GM18508 (cell line): ENCODE data around the gene C1QTNF9.
"Not testable (repeated sequence)": the region's sequence is repeated elsewhere in the genome, so short reads cannot be mapped to it uniquely, and the experiment has no call there.

Experiments
- ATAC-seq: cut with Tn5 transposase; IDR thresholded peaks from one replicate; pipeline ENCODE4 v1.9.1; 2021; ENCODE audit warnings: moderate number of reproducible peaks; ENCODE audit not compliant: insufficient read depth, unreplicated experiment

C1QTNF9 gene

GRCh38 chr13:24309300-24309699 is at the start of gene C1QTNF9:
Gene C1QTNF9 (plus strand): TSS chr13:24309580. CDS start chr13:24316004, 6,424 bp downstream.
- ATAC-seq = not testable (repeated sequence)

GRCh38 chr13:24261566-24261965 is 47.8 kb upstream of the C1QTNF9 start:
- ATAC-seq = no peak

GRCh38 chr13:24263632-24264031 is 45.7 kb upstream of the C1QTNF9 start:
- ATAC-seq = no peak

- no peak for ATAC-seq
These were observed 44.4 kb upstream of the C1QTNF9 start for GRCh38 chr13:24264976-24265375.

- no peak for ATAC-seq
These were observed 43.9 kb upstream of the C1QTNF9 start for GRCh38 chr13:24265453-24265852.

- ATAC-seq = no peak
These were observed 42.1 kb upstream of the C1QTNF9 start for GRCh38 chr13:24267274-24267673.

GRCh38 chr13:24267801-24268200 is 41.6 kb upstream of the C1QTNF9 start:
- no peak for ATAC-seq

GRCh38 chr13:24269821-24270220 is 39.6 kb upstream of the C1QTNF9 start:
- ATAC-seq = no peak

GRCh38 chr13:24270639-24271141 is 38.7 kb upstream of the C1QTNF9 start:
- ATAC-seq = peak; percentile 40

- no peak for ATAC-seq
These were observed 38.2 kb upstream of the C1QTNF9 start for GRCh38 chr13:24271231-24271600.

GRCh38 chr13:24271601-24272451 is 37.6 kb upstream of the C1QTNF9 start:
- peak; percentile 36 for ATAC-seq

- ATAC-seq = no peak
These were observed 36.8 kb upstream of the C1QTNF9 start for GRCh38 chr13:24272452-24273161.

- ATAC-seq = no peak
These were observed 35.5 kb upstream of the C1QTNF9 start for GRCh38 chr13:24273926-24274325.

GRCh38 chr13:24274452-24275021 is 34.8 kb upstream of the C1QTNF9 start:
- ATAC-seq = peak; percentile 39

- ATAC-seq = no peak
These were observed 34.3 kb upstream of the C1QTNF9 start for GRCh38 chr13:24275041-24275440.

GRCh38 chr13:24276306-24276705 is 33.1 kb upstream of the C1QTNF9 start:
- ATAC-seq = no peak

GRCh38 chr13:24276861-24277260 is 32.5 kb upstream of the C1QTNF9 start:
- ATAC-seq = no peak

- no peak for ATAC-seq
These were observed 31.6 kb upstream of the C1QTNF9 start for GRCh38 chr13:24277761-24278160.

GRCh38 chr13:24279327-24280110 is 29.9 kb upstream of the C1QTNF9 start:
- ATAC-seq = no peak

- ATAC-seq = peak; percentile 37
These were observed 28.7 kb upstream of the C1QTNF9 start for GRCh38 chr13:24280720-24281119.
